HG02623 (cell line): Measurements from ENCODE around the gene IMP3.

Experiments
- ATAC-seq: cut with Tn5 transposase; IDR thresholded peaks from one replicate; pipeline ENCODE4 v1.9.1; 2021; ENCODE audit warnings: moderate library complexity; ENCODE audit not compliant: unreplicated experiment

The IMP3 gene

DNA sequence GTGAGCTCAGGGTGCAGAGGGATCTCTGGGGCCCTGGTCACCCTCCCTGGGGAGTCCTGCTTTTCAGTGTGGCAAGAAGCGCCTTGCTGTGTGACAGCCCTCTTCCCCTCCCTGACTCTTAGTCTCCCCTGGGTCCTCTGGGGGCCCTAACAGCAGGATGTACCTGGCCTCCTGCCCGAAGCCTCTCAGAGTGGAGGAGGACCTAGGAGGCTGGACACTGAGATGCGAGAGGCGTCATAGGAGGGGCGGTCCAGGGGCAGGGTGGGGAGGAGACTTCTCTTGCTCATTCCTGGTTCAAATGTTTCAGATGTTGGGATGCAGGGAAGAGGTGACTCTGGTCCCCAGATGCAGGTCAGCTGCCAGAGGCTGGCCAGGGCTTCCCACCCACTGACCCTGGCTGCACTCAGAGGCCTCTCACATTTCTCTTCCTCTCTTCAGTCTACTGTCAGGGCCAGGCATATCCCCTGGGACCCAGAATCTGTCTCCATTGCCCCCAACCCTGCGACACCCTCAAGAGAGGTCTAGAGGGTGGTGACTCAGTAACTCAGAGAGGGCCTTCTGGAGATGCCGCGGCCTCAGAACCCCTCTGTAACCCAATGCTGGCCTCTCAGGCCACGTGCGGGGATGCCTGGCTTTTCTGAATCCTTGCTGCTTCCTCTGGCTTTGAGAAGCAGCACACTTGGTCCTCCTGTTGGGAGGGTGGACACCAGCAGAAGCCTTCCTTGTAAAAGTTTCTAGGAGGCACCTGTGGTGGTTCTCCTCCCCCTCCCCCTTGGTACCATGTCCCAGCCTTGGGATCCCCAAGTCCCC, 33.6 kb upstream of the IMP3 start:
- ATAC-seq, result no peak

DNA sequence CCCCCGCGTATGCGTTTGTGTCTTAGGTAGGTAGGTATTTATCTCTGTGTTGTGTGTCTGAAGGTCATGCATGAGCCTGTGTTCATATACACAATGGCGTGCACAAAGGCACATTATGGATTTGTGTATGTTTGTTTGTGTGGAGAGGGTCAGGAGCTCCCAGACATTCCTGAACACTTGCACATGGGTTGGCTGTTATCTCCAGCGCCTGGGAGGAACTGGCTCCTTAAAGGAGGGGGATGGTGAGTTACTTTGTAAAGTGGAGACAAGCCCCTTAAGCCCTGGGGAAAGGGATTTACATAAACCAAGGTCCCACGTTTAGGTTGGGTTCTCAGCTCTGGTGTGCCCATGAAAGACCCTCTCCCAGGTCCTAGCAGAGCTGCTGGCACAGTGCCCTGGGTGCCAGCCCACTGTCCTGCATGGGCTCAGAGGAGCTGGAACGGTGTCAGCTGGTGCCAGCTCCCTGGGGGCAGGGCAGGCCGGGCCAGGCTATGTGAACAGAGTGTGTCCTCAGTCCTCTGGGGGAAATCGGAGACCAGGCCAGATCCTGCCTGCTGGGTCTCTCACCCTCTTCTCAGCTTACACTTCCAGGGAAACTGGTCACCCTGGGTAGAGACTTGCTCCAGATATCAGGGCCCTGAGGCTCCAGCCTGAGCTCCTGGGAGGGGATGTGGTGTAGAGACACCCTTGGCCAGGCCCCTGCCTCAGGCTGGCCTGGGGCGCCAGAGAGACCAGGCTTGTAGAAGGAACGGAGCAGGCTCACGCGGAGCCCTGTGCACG, 32.8 kb upstream of the IMP3 start:
- ATAC-seq, result no peak

DNA sequence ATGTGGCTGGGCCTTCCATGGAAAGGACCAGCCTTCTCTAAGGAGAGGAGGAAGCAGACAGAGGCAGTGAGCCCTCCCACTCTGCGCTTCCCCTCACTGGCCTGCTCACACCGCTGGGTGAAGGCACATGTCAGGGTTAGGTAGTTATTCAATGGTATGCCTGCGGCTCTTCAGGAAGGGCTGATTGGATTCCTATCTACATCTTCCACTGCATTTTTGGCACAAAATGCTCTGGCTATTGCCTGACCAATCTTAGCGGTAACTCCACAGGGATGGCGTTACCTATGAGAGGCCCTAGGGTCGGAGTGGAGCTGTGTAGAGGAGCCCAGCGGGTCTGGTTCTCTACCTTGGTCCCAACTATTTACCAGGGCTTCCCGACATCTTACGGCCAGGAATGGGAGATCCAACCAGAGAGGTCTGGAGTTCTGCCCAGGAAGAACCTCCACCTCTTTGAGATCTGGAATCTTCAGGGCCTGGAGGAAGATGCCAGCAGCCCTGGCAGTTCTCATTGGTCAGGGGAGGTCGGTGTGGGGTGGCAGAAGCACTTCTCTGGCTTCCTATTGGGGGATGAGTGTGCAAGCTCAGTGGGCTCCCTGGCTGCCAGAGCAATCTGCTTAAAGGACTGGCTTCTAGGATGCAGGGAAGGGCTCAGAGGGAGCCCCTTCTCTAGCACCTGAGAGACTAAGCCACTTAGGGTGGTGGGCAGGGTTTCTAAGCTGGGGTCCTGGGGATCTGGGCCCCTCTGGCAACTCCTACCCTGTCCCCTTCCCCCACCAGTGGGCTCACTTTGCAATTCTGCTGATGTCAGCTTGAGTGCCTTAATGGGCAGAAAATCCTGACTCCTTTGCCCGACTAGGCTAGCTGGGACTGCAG, 31.9 kb upstream of the IMP3 start:
- ATAC-seq, result no peak

GRCh38 chr15:75669879-75670212, 29.8 kb upstream of the IMP3 start:
- ATAC-seq, result no peak

DNA sequence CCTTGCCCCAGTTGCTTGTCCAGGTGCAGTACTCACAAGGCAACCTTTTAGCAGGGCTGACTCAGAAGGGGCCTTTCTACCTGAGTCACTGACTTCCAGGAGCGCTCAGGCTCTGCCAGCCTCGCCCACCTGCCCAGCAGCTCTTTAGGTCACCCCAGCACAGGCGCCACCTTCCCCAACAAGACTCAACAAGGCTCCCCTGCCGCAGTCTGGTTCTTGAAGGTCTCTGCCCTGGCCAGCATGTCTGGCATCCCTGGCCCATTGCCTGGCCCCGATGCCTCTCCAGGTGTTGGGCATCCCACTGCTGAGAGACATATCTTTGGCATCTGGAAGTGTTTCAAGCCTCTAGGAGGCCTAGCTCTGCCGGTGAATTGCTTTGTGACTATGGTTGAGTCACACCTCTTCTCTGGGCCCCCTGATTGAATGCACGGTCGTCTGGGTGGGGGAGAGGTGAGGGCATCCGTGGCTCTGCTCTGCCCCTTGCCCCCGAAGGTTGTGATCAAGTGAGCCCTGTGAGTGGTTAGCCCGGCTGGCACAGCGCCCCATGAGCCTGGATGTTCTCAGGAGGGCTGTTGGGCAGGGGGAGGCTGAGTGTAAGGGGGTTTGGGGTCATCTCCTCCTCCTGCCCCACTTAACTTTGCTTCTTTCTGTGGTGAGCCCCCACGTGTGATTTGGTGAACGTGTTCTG, 29.3 kb upstream of the IMP3 start:
- no peak for ATAC-seq

DNA sequence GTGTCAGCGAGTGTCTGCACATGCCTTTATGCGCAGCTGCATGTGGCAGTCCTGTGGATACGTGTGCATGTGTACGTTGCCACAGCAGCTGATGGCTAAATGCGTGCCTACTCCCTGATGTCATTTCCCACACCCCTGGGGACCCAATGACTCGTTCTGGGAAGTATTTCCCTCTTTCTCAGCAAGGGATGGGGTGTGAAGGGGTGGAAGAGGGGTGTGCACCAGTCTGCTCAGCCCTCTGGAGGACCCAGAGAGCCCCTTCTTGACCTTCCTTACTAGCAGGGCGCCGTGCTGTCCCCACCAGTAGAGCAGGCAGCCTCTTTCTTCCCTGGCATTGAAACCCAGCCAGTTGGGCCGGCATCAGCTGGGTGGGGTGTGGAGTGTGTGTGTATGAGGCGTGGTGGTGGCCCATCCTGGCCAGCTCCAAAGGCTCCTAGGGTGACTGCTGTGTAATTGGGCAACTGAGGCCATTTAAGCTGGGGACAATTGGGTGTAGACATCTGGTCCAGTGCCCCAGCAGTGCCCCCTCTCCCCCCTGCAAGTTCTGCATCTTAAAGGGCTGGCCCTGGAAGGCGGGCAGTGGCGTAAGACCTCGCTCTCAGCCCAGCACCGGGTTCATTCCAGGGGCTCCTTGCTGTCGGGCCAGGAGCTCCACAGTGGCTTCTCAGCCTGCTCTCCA, 26.9 kb upstream of the IMP3 start:
- no peak for ATAC-seq

DNA sequence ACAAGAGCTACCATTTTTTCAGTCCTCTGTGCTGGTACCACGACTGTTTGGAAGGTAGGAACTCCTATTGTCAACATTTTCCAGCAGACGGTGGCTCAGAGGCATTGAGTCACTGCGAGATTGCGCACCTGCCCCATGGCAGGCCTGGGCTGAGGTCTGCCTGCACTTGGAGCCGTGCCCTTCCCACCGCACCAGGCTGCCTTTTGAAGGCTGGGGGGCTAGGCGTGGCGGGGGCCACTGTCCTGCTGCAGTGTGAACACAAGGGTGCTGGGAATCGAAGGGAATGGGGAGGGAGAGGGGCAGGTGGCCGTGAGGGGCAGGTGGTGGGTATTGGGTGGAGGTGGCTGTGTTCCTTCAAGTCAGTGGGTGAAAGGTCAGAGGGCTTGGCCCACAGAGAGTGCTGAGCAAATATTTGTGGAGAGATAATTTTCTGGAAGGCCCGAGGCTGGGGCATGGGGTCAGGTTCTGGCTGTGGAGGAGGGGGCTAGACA, 24.0 kb upstream of the IMP3 start:
- no peak for ATAC-seq

GRCh38 chr15:75662823-75663519, 22.9 kb upstream of the IMP3 start:
- no peak for ATAC-seq

- ATAC-seq, result no peak
Measured at GRCh38 chr15:75661756-75662140, 21.7 kb upstream of the IMP3 start.

GRCh38 chr15:75661100-75661755, 21.2 kb upstream of the IMP3 start:
- no peak for ATAC-seq

- no peak for ATAC-seq
Measured at GRCh38 chr15:75659928-75660645, 20.1 kb upstream of the IMP3 start.

DNA sequence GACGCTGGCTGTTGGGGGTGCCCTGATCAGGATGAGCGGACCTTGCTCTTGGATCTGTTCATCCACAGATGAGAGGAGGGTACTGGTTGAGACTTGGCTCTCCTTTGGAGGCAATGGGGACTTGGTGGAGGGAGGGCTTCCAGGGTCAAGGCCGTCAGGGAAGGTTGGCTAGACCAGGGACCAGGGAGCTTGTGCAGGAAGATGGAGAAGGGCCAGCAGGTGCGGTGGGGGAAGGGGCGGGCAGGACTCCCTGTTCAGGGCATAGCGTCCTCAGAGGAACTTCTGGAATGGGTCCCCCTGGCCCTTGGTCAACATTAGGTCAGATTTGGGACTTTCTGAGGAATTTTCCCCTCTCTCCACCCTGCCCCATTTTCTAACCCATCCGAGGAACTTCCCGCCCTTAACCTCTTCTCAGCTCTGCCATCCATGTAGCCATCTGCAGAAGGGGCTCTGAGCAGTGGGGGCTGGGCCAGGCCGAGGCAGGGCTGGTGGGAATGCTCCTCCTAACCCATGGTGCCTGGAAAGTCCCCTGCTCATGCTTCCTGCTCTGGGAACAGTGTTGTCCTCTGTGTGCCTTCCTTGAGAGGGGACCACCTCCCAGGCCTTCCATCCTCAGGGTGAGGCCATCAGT, 19.2 kb upstream of the IMP3 start:
- no peak for ATAC-seq

- ATAC-seq, result no peak
Measured at GRCh38 chr15:75656813-75657212, 16.8 kb upstream of the IMP3 start.

DNA sequence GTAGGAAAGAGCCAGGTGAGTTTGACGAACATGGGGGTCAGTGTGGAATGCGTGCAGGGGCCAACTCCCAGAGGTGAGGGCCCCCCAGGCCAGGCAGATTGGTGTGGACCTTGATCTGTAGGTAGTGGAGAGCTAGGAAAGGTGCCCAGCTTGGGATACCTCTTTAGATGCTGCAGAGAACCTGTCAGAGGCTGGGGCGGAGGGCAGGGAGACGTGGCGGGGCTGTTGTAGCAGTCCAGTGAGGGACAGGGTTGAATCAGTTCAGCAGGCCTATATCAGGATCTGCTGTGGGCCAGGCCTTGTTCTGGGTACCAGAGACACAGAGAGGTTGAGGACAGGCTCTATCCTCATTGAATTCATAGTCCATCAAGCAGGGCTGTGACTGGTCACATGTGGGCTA, 16.3 kb upstream of the IMP3 start:
- no peak for ATAC-seq

GRCh38 chr15:75655931-75656330, 15.9 kb upstream of the IMP3 start:
- ATAC-seq, result no peak

- no peak for ATAC-seq
Measured at GRCh38 chr15:75654201-75654907, 14.3 kb upstream of the IMP3 start.

DNA sequence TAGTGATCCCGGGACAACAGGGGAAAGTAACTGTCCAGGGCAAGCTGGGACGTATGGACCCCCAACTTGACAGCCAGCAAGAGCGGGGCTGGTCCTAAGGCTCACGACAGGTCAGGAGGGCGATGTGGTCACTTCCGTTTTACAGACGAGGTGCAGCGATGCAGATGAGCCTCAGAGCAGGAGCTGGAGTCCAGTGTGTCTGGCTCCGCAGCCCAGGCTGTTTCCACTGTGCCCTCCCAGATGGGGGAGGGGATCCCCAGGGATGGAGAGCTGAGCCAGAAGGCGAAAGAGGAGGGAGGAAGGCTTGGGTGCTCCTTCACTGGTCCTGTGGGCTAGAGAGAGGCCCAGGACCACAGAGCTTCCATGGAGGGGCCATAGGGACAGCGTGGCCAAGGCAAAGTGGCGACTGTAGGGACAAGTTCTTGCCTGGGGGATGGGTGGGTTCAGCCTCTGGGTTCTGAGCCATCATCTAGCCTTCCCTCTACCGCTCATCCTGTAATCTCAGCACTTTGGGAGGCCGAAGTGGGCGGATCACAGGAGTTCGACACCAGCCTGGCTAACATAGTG, 13.4 kb upstream of the IMP3 start:
- no peak for ATAC-seq
